ENCODE data around the gene IPO5.

DNA sequence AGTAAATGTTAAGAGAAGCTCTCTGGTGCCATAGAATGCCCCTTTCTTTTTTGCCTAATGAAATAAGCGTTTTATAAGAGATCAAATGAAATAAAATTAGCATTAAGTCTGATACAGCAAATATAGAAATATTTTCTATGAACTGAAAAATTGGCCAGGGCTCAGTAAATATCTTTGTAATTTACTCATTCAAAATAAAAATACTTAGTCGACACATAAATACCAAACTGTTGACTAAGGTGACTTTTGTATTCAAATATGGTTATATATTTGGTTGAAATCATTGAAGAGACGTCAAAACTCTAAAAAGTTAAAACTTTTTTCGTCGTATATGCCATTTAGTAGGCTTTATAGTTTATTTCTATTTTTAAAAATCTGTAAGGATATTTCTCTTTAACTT lies 25.6 kb downstream of the IPO5 start:
- TF ChIP-seq POLR2A (IDR thresholded peaks at IDR 0.05) (no peak), CTCF (IDR thresholded peaks at IDR 0.05) (no peak)

All from ovary (tissue), 3 donors.